Urinary bladder (tissue), 4 donors: ENCODE results near the gene GET3. TPM values are rescaled to one million over a fixed set of nuclear protein-coding genes. Genes with fewer than 3 reads are reported as not detected.

Experiments
- DNase-seq: peaks from one replicate; pipeline ENCODE4 v3.0.0-alpha.2; 2015; ENCODE audit errors: extremely low spot score
- H3K27ac ChIP-seq: one replicate; pipeline ENCODE4 v1.5.1; 2013; ENCODE audit warnings: low read depth, mild to moderate bottlenecking, moderate library complexity
- H3K36me3 ChIP-seq: one replicate; pipeline ENCODE4 v1.6.1; 2013; ENCODE audit warnings: mild to moderate bottlenecking, moderate library complexity; ENCODE audit not compliant: insufficient read depth
- H3K4me1 ChIP-seq: one replicate; pipeline ENCODE4 v1.6.1; 2013; ENCODE audit warnings: mild to moderate bottlenecking, moderate library complexity; ENCODE audit not compliant: insufficient read depth
- H3K4me3 ChIP-seq: one replicate; pipeline ENCODE4 v1.5.1; 2013; ENCODE audit warnings: low read depth, low read length
- WGBS: extraction: QIAGEN DNeasy Blood & Tissue Kit; methylation state at CpG from one replicate; pipeline ENCODE4 v1.1.7; 2013; 5-methylcytosine and 5-hydroxymethylcytosine counted together
- polyA plus RNA-seq: library from polyadenylated mRNA; stranded (reverse); fragments of 200-250 nt; gene quantifications from one replicate; pipeline ENCODE4 v1.2.3, GENCODE V29; 2013
- total RNA-seq: library from RNA; depleted of rRNA; stranded (reverse); fragments of >200 nt; gene quantifications from one replicate; pipeline ENCODE4 v1.2.3, GENCODE V29; 2014
- donor health status: healthy with polysubstance abuse.
- donor health status: healthy.

Gene GET3
- total and polyA plus RNA-seq, 2 donors = 22.7 to 84.4 TPM

- DNase-seq = no peak
- Histone ChIP-seq H3K4me3 (no peak within 1 kb of the TSS), H3K4me1 (no peaks in the 10 kb centered on the region), H3K27ac (no peak within 1 kb of the TSS), H3K36me3 (no peaks in the 10 kb centered on the region)
- WGBS = 59% methylated on average over 14 of the region's 14 CpGs
These were observed 14.3 kb downstream of the GET3 start, which contains the start of gene BEST2 for GRCh38 chr19:12751635-12752034. Gene BEST2, plus strand, starts transcription at chr19:12751791. Its CDS starts 802 bp downstream, at chr19:12752593.

- no peaks in the 10 kb centered on the region for H3K36me3 ChIP-seq
- no peak for DNase-seq
- 85% methylated on average over 23 of the region's 23 CpGs for WGBS
- H3K27ac ChIP-seq = no peak overlapping the region
- H3K4me1 ChIP-seq = no peaks in the 10 kb centered on the region
- no peak overlapping the region for H3K4me3 ChIP-seq
These were observed 14.9 kb downstream of the GET3 start for GRCh38 chr19:12752056-12752781.

GRCh38 chr19:12754465-12755196 lies 17.3 kb downstream of the GET3 start:
- Histone ChIP-seq H3K4me1 (no peaks in the 10 kb centered on the region), H3K36me3 (no peaks in the 10 kb centered on the region), H3K4me3 (no peak overlapping the region), H3K27ac (no peak overlapping the region)
- WGBS = 69% methylated on average over 50 of the region's 50 CpGs
- DNase-seq = no peak

GRCh38 chr19:12756150-12756883 lies 19.0 kb downstream of the GET3 start:
- Histone ChIP-seq H3K4me1 (no peaks in the 10 kb centered on the region), H3K4me3 (no peak overlapping the region), H3K36me3 (no peaks in the 10 kb centered on the region), H3K27ac (no peak overlapping the region)
- WGBS = 88% methylated on average over 19 of the region's 19 CpGs
- DNase-seq = no peak

GRCh38 chr19:12757544-12758274 lies 20.4 kb downstream of the GET3 start:
- Histone ChIP-seq H3K4me3 (peak overlapping the region; percentile 16), H3K27ac (no peak overlapping the region), H3K4me1 (no peaks in the 10 kb centered on the region), H3K36me3 (no peaks in the 10 kb centered on the region)
- no peak for DNase-seq
- WGBS = 4% methylated on average over 60 of the region's 60 CpGs

- no peak overlapping the region for H3K27ac ChIP-seq
- no peak overlapping the region for H3K4me3 ChIP-seq
- no peaks in the 10 kb centered on the region for H3K4me1 ChIP-seq
- 88% methylated on average over 6 of the region's 6 CpGs for WGBS
- DNase-seq = no peak
- H3K36me3 ChIP-seq = no peaks in the 10 kb centered on the region
These were observed 22.4 kb downstream of the GET3 start for GRCh38 chr19:12759686-12760085.

GRCh38 chr19:12763100-12763499 lies 25.8 kb downstream of the GET3 start:
- WGBS = 96% methylated on average over 11 of the region's 11 CpGs
- H3K27ac ChIP-seq = no peak overlapping the region
- DNase-seq = no peak

GRCh38 chr19:12764698-12765097 lies 27.4 kb downstream of the GET3 start:
- no peak overlapping the region for H3K4me3 ChIP-seq
- H3K27ac ChIP-seq = no peak overlapping the region
- H3K36me3 ChIP-seq = no peaks in the 10 kb centered on the region
- H3K4me1 ChIP-seq = no peaks in the 10 kb centered on the region
- WGBS = 96% methylated on average over 16 of the region's 16 CpGs
- DNase-seq = no peak

More at GRCh38 chr19:12763100-12763499, 25.8 kb downstream of the GET3 start:
- Histone ChIP-seq H3K4me3 (no peak overlapping the region), H3K4me1 (no peaks in the 10 kb centered on the region), H3K36me3 (no peaks in the 10 kb centered on the region)

GRCh38 chr19:12766051-12766521 lies 28.8 kb downstream of the GET3 start:
- 35% methylated on average over 30 of the region's 30 CpGs for WGBS
- DNase-seq = no peak
- Histone ChIP-seq H3K4me1 (no peaks in the 10 kb centered on the region), H3K4me3 (no peak overlapping the region), H3K36me3 (no peaks in the 10 kb centered on the region), H3K27ac (no peak overlapping the region)

- WGBS = 94% methylated on average over 11 of the region's 11 CpGs
- DNase-seq = no peak
- Histone ChIP-seq H3K36me3 (no peaks in the 10 kb centered on the region), H3K4me1 (no peaks in the 10 kb centered on the region), H3K4me3 (no peak overlapping the region), H3K27ac (no peak overlapping the region)
These were observed 29.9 kb downstream of the GET3 start for GRCh38 chr19:12767150-12767549.

- H3K36me3 ChIP-seq = no peaks in the 10 kb centered on the region
- H3K4me1 ChIP-seq = no peaks in the 10 kb centered on the region
- WGBS = 96% methylated on average over 15 of the region's 15 CpGs
- no peak for DNase-seq
- no peak overlapping the region for H3K27ac ChIP-seq
- H3K4me3 ChIP-seq = no peak overlapping the region
These were observed 30.4 kb downstream of the GET3 start for GRCh38 chr19:12767666-12768065.

- no peak for DNase-seq
- WGBS = 55% methylated on average over 37 of the region's 37 CpGs
- Histone ChIP-seq H3K4me1 (no peaks in the 10 kb centered on the region), H3K4me3 (no peak overlapping the region), H3K27ac (no peak overlapping the region), H3K36me3 (no peaks in the 10 kb centered on the region)
These were observed 32.4 kb downstream of the GET3 start for GRCh38 chr19:12769689-12770088.

- no peaks in the 10 kb centered on the region for H3K36me3 ChIP-seq
- no peaks in the 10 kb centered on the region for H3K4me1 ChIP-seq
- no peak overlapping the region for H3K4me3 ChIP-seq
- DNase-seq = no peak
- no peak overlapping the region for H3K27ac ChIP-seq
- WGBS = 95% methylated on average over 13 of the region's 13 CpGs
These were observed 33.6 kb downstream of the GET3 start for GRCh38 chr19:12770922-12771321.
